ENCODE results near the gene NUDT14. TPM values are rescaled to one million over a fixed set of nuclear protein-coding genes. Genes with fewer than 3 reads are reported as not detected.

Gene NUDT14
- polyA plus RNA-seq, 1 experiment, result 10.9 TPM

- ChIA-PET POLR2A (no interaction called here), CTCF (no interaction called here)
- H3K36me3 ChIP-seq (ENCODE audit: control insufficient read depth, insufficient read depth, low read length), result no peaks in the 10 kb centered on the region
- H3K4me3 ChIP-seq (ENCODE audit: low read depth, low read length), result no peak overlapping the region
- H3K27me3 ChIP-seq (ENCODE audit: control insufficient read depth, insufficient read depth, low read length), result peaks cover 4% of the 10 kb centered on the region
- TF ChIP-seq CTCF (IDR thresholded peaks at IDR 0.05; ENCODE audit: insufficient read depth, low read depth, low read length), result no peak
- DNase-seq (ENCODE audit: low read depth), result no peak
Measured at GRCh38 chr14:105163040-105163742, 17.9 kb downstream of the NUDT14 start.

- DNase-seq (ENCODE audit: low read depth), result no peak
- TF ChIP-seq CTCF (IDR thresholded peaks at IDR 0.05; ENCODE audit: insufficient read depth, low read depth, low read length), result no peak
- Histone ChIP-seq H3K27me3 (ENCODE audit: control insufficient read depth, insufficient read depth, low read length) (peaks cover 4% of the 10 kb centered on the region), H3K4me3 (ENCODE audit: low read depth, low read length) (no peak overlapping the region), H3K36me3 (ENCODE audit: control insufficient read depth, insufficient read depth, low read length) (no peaks in the 10 kb centered on the region)
- ChIA-PET POLR2A (no interaction called here), CTCF (no interaction called here)
Measured at GRCh38 chr14:105162669-105162979, 18.5 kb downstream of the NUDT14 start.

DNA sequence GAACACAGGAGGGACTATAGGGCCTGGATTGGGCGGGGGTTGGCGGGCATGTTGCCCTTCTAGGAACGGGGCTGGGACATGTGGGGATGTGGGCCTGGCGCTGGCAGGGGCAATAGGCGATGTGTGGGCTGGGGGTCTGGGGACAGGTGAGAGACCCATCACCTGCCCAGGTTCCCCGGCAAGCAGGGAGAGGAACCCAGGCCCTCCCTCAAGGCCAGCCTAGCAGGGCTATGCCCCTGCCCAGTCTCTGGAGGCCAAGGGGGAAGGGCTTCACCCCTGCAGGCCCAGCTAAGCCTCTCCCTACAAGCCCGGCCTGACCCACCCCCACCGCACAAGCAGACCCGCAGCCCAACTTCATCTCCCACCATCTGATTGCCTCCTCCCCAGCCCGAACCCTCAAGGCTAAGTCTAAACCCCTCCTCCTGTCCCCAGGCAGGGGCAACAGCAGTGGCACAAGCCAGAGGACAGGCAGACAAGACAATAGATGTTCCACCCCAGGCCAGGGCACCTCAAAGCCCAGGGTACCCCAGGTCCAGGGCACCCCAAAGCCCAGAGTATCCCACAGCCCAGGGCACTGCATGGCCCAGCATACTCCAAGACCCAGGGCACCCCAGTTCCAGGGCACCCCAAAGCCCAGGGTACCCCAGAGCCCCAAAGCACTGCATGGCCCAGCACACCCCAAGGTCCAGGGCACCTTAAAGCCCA lies 19.0 kb downstream of the NUDT14 start:
- POLR2A ChIA-PET, result no interaction called here
- peaks cover 4% of the 10 kb centered on the region for H3K27me3 ChIP-seq (ENCODE audit: control insufficient read depth, insufficient read depth, low read length)
- CTCF ChIA-PET, result no interaction called here
- no peaks in the 10 kb centered on the region for H3K36me3 ChIP-seq (ENCODE audit: control insufficient read depth, insufficient read depth, low read length)
- H3K4me3 ChIP-seq (ENCODE audit: low read depth, low read length), result no peak overlapping the region
- no peak for DNase-seq (ENCODE audit: low read depth)
- no peak for TF ChIP-seq CTCF (IDR thresholded peaks at IDR 0.05; ENCODE audit: insufficient read depth, low read depth, low read length)

DNA sequence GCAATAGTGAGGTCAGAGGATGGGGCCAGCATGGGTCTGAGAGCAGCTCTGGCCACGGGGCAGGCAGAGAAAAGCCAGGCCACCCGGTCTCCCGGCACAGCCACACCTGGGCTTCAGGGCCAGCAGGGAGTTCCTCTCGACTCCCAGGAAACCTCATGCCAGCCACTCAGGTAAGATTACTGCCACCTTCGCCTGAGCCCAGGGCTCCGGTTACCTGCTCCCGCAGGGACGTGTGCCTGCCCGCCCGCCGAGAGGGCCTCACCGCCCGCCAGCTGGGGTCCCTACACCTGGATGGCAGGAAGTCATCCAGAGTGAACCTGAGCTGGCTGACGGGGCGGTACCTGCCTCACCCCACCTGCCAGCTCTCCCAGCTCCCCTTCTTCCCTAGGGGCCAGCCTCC lies 19.8 kb downstream of the NUDT14 start:
- Histone ChIP-seq H3K27me3 (ENCODE audit: control insufficient read depth, insufficient read depth, low read length) (no peaks in the 10 kb centered on the region), H3K4me3 (ENCODE audit: low read depth, low read length) (no peak overlapping the region), H3K36me3 (ENCODE audit: control insufficient read depth, insufficient read depth, low read length) (no peaks in the 10 kb centered on the region)
- ChIA-PET CTCF (no interaction called here), POLR2A (no interaction called here)
- no peak for TF ChIP-seq CTCF (IDR thresholded peaks at IDR 0.05; ENCODE audit: insufficient read depth, low read depth, low read length)
- DNase-seq (ENCODE audit: low read depth), result no peak

GRCh38 chr14:105160776-105161175 lies 20.3 kb downstream of the NUDT14 start:
- no peaks in the 10 kb centered on the region for H3K36me3 ChIP-seq (ENCODE audit: control insufficient read depth, insufficient read depth, low read length)
- no peak for DNase-seq (ENCODE audit: low read depth)
- H3K4me3 ChIP-seq (ENCODE audit: low read depth, low read length), result no peak overlapping the region
- no peaks in the 10 kb centered on the region for H3K27me3 ChIP-seq (ENCODE audit: control insufficient read depth, insufficient read depth, low read length)
- no peak for TF ChIP-seq CTCF (IDR thresholded peaks at IDR 0.05; ENCODE audit: insufficient read depth, low read depth, low read length)
- POLR2A ChIA-PET, result no interaction called here
- CTCF ChIA-PET, result no interaction called here

Data from BJ (cell line).